Measurements from ENCODE around the gene DDIT3. TPM values are rescaled to one million over a fixed set of nuclear protein-coding genes. Genes with fewer than 3 reads are reported as not detected.
"Not testable (repeated sequence)": the region's sequence is repeated elsewhere in the genome, so short reads cannot be mapped to it uniquely, and the experiment has no call there.

The DDIT3 gene
- total RNA-seq, 2 experiments from 2014 or later = 32.3 to 42.7 TPM

DNA sequence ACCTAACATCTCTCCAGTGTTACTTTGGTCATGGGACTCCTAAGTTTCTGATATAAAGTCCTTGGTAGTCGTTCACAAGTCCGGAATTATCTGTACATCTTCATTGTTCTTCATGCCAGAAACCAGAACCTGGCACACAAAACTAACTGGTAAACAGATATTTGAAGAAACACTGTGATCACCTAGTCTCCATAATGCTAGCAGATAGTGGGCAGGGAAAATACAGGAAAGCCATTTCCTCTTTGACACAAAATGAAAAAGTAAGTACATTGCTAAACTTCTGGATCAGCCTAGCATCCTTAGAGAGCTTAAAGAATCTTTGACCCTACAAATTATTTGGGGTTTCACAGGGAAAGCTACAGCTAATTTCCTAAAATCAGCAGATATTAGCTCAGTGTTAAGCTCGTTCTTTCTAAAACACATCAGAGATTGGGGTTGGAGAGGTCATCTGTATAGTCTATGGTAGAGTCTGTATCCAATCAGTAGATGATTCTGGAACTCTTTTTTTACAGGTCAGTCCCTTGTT is 4.8 kb downstream of the DDIT3 start:
- TF ChIP-seq EZH2phosphoT487 (IDR thresholded peaks at IDR 0.05; ENCODE audit: borderline replicate concordance, low read depth, low read length) = no peak
- no peak for TF ChIP-seq CTCF (conservative IDR thresholded peaks at IDR 0.05; ENCODE audit: low read length)
- Histone ChIP-seq H3K4me1 (ENCODE audit: insufficient read depth, low read length, poor library complexity, severe bottlenecking) (peaks cover 15% of the 10 kb centered on the region), H3K4me2 (ENCODE audit: low read length) (no peak overlapping the region), H3K9me2 (ENCODE audit: insufficient read depth, low read length) (no peaks in the 10 kb centered on the region), H3K36me3 (ENCODE audit: insufficient read depth, low read length) (peaks cover 94% of the 10 kb centered on the region), H4K20me1 (ENCODE audit: insufficient read depth, low read length) (peaks cover 10% of the 10 kb centered on the region), H3K27ac (ENCODE audit: low read depth, low read length, poor library complexity, severe bottlenecking) (peak overlapping the region; percentile 10), H2AFZ (ENCODE audit: low read length) (no peak overlapping the region), H3K9me3 (ENCODE audit: low read length) (no peaks in the 10 kb centered on the region), H3K4me3 (ENCODE audit: low read depth, low read length, poor library complexity, severe bottlenecking) (no peak overlapping the region), H3K79me2 (ENCODE audit: insufficient read depth, low read depth, low read length) (peaks cover 23% of the 10 kb centered on the region)
- ChIA-PET CTCF (ENCODE audit: unreplicated experiment) (no interaction called here), POLR2A (interaction anchor here (0.6 to 1.8 kb wide), 3 partner anchors 10 to 289 kb away, joined by 5 to 11 read pairs (median 6); no protein-coding TSS in a partner anchor)
- intact Hi-C loops (cut with micrococcal nuclease; ENCODE audit: unreplicated experiment) = no loop called here
- BruUV-seq (replicated peaks) = no TSS peak
- DNase-seq (ENCODE audit: low spot score) = no peak

- Histone ChIP-seq H3K4me3 (ENCODE audit: low read depth, low read length, poor library complexity, severe bottlenecking) (no peak overlapping the region), H3K79me2 (ENCODE audit: insufficient read depth, low read depth, low read length) (peaks cover 20% of the 10 kb centered on the region), H3K9me2 (ENCODE audit: insufficient read depth, low read length) (no peaks in the 10 kb centered on the region), H4K20me1 (ENCODE audit: insufficient read depth, low read length) (peaks cover 10% of the 10 kb centered on the region), H3K4me1 (ENCODE audit: insufficient read depth, low read length, poor library complexity, severe bottlenecking) (peaks cover 15% of the 10 kb centered on the region), H3K9me3 (ENCODE audit: low read length) (no peaks in the 10 kb centered on the region), H3K4me2 (ENCODE audit: low read length) (no peak overlapping the region), H2AFZ (ENCODE audit: low read length) (no peak overlapping the region), H3K36me3 (ENCODE audit: insufficient read depth, low read length) (peaks cover 96% of the 10 kb centered on the region), H3K27ac (ENCODE audit: low read depth, low read length, poor library complexity, severe bottlenecking) (no peak overlapping the region)
- TF ChIP-seq EZH2phosphoT487 (IDR thresholded peaks at IDR 0.05; ENCODE audit: borderline replicate concordance, low read depth, low read length) = no peak
- no peak for TF ChIP-seq CTCF (conservative IDR thresholded peaks at IDR 0.05; ENCODE audit: low read length)
- ChIA-PET POLR2A (interaction anchor here (0.6 to 1.8 kb wide), 3 partner anchors 10 to 288 kb away, joined by 5 to 11 read pairs (median 6); no protein-coding TSS in a partner anchor), CTCF (ENCODE audit: unreplicated experiment) (no interaction called here)
- no TSS peak for BruUV-seq (replicated peaks)
- intact Hi-C loops (cut with micrococcal nuclease; ENCODE audit: unreplicated experiment) = no loop called here
- no peak for DNase-seq (ENCODE audit: low spot score)
Observed at GRCh38 chr12:57514720-57515407, 5.5 kb downstream of the DDIT3 start.

DNA sequence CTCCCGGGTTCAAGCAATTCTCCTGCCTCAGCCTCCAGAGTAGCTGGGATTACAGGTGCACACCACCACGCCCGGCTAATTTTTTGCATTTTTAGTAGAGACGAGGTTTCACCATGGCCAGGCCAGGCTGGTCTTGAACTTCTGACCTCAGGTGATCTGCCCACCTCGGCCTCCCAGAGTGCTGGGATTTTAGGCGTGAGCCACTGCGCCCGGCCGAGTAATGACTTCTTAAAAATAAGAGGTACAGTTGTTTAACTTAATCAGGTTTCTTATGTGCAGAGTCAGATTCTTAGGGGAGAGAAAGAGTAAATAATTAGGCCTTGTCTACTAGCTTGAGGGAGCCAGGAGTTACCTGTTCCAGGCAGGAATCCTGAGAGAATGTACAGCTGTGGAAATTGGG is 6.1 kb downstream of the DDIT3 start:
- H4K20me1 ChIP-seq (ENCODE audit: insufficient read depth, low read length); H3K9me3 ChIP-seq (ENCODE audit: low read length); CTCF ChIA-PET (ENCODE audit: unreplicated experiment); H3K27ac ChIP-seq (ENCODE audit: low read depth, low read length, poor library complexity, severe bottlenecking); intact Hi-C loops (cut with micrococcal nuclease; ENCODE audit: unreplicated experiment); DNase-seq (ENCODE audit: low spot score); H3K9me2 ChIP-seq (ENCODE audit: insufficient read depth, low read length); H3K4me2 ChIP-seq (ENCODE audit: low read length); BruUV-seq (replicated peaks); H2AFZ ChIP-seq (ENCODE audit: low read length); H3K4me3 ChIP-seq (ENCODE audit: low read depth, low read length, poor library complexity, severe bottlenecking): not testable (repeated sequence)
- POLR2A ChIA-PET = interaction anchor here (0.9 to 1.8 kb wide), 2 partner anchors 9 to 12 kb away, joined by 5 to 11 read pairs; no protein-coding TSS in a partner anchor
- Histone ChIP-seq H3K4me1 (ENCODE audit: insufficient read depth, low read length, poor library complexity, severe bottlenecking) (peaks cover 12% of the 10 kb centered on the region), H3K79me2 (ENCODE audit: insufficient read depth, low read depth, low read length) (peaks cover 13% of the 10 kb centered on the region), H3K36me3 (ENCODE audit: insufficient read depth, low read length) (peaks cover 96% of the 10 kb centered on the region)

DNA sequence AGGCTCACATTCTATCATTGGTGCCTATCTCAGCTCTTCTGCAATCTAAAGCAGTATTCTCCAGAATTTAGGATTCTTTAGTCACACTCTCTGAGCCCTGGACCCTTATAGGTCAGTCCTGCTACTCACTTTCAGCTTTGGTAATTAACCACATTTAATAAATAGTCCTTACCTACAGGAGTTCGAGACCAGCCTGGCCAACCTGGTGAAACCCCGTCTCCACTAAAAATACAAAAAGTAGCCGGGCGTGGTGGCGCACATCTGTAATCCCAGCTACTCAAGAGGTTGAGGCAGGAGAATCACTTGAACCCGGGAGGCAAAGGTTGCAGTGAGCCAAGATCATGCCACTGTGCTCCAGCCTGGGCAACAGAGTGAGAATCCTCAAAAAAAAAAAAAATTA is 6.6 kb downstream of the DDIT3 start:
- H3K9me3 ChIP-seq (ENCODE audit: low read length); H3K9me2 ChIP-seq (ENCODE audit: insufficient read depth, low read length); H2AFZ ChIP-seq (ENCODE audit: low read length); intact Hi-C loops (cut with micrococcal nuclease; ENCODE audit: unreplicated experiment); H4K20me1 ChIP-seq (ENCODE audit: insufficient read depth, low read length); CTCF ChIA-PET (ENCODE audit: unreplicated experiment); BruUV-seq (replicated peaks); H3K27ac ChIP-seq (ENCODE audit: low read depth, low read length, poor library complexity, severe bottlenecking); H3K4me1 ChIP-seq (ENCODE audit: insufficient read depth, low read length, poor library complexity, severe bottlenecking); H3K4me2 ChIP-seq (ENCODE audit: low read length); H3K79me2 ChIP-seq (ENCODE audit: insufficient read depth, low read depth, low read length); H3K4me3 ChIP-seq (ENCODE audit: low read depth, low read length, poor library complexity, severe bottlenecking); DNase-seq (ENCODE audit: low spot score): not testable (repeated sequence)
- POLR2A ChIA-PET = interaction anchor here (0.5 to 0.9 kb wide), 2 partner anchors 11 to 23 kb away, joined by 5 read pairs; no protein-coding TSS in a partner anchor
- H3K36me3 ChIP-seq (ENCODE audit: insufficient read depth, low read length) = peaks cover 96% of the 10 kb centered on the region
